HEK293 (cell line): ENCODE data around the gene CLIC4.

Experiments
- CTCF ChIA-PET: fragments of 350-600 bp; formaldehyde crosslinking; extraction: SDS; loops from one replicate; lab custom pipeline; 2021; ENCODE audit warnings: antibody characterized with exemption; lab: Yijun Ruan, JAX
- POLR2A ChIA-PET: fragments of 300-600 bp; formaldehyde crosslinking; extraction: SDS; loops from one replicate; lab custom pipeline; 2020; ENCODE audit warnings: antibody characterized with exemption, inconsistent platforms; lab: Yijun Ruan, JAX
- H3K27ac ChIP-seq: fragments of 200-500 bp; sonication (Bioruptor generic); 2 replicates; pipeline ENCODE4 v1.5.1; 2014; ENCODE audit warnings: low read depth, low read length, control low read depth, inconsistent platforms; ENCODE audit errors: extremely low read depth
- H3K36me3 ChIP-seq, 2 experiments: fragments of 200-500 bp in 1 of 2; sonication (Bioruptor generic) in 1 of 2; 1 replicate in 1 of 2; 2 replicates in 1 of 2; pipeline ENCODE4 v1.5.1; 2014 to 2017; ENCODE audit warnings: inconsistent platforms in 2 of 2, low read length in 2 of 2; ENCODE audit not compliant: control insufficient read depth in 2 of 2, insufficient read depth in 1 of 2
- H3K4me1 ChIP-seq: fragments of 200-500 bp; sonication (Bioruptor generic); 2 replicates; pipeline ENCODE4 v1.5.1; 2014; ENCODE audit warnings: mild to moderate bottlenecking, low read length, inconsistent platforms; ENCODE audit not compliant: control insufficient read depth, insufficient read depth
- H3K4me3 ChIP-seq: 2 replicates; pipeline ENCODE4 v1.5.1; 2011; ENCODE audit warnings: low read depth, mild to moderate bottlenecking, control low read depth, low read length, moderate library complexity
- H3K9me3 ChIP-seq: fragments of 200-500 bp; sonication (Bioruptor generic); 2 replicates; pipeline ENCODE4 v1.5.1; 2014; ENCODE audit warnings: low read depth, low read length, inconsistent platforms; ENCODE audit not compliant: control insufficient read depth, insufficient read depth
- KLF1 ChIP-seq: fragments of 450-650 bp; formaldehyde crosslinking; IDR thresholded peaks from 2 replicates; pipeline ENCODE4 v1.5.1; 2016; ENCODE audit warnings: missing biosample characterization, missing genetic modification characterization
- PRDM1 ChIP-seq: fragments of 450-650 bp; formaldehyde crosslinking; IDR thresholded peaks from 2 replicates; pipeline ENCODE4; 2016; ENCODE audit warnings: missing biosample characterization, missing genetic modification characterization
- SETDB1 ChIP-seq: IDR thresholded peaks from one replicate; pipeline ENCODE4 v1.6.1; 2017; ENCODE audit warnings: mild to moderate bottlenecking, low read length, moderate library complexity, mixed read lengths; ENCODE audit not compliant: insufficient read length
- TCF7L2 ChIP-seq: IDR thresholded peaks from 2 replicates; pipeline ENCODE4 v1.6.1; 2011; ENCODE audit warnings: low read depth, mild to moderate bottlenecking, inconsistent platforms, low read length, moderate library complexity, borderline replicate concordance
- ZNF10 ChIP-seq: fragments of 450-650 bp; formaldehyde crosslinking; IDR thresholded peaks from 2 replicates; pipeline ENCODE4 v1.5.1; 2017; ENCODE audit warnings: missing biosample characterization, missing genetic modification characterization
- ZNF140 ChIP-seq: fragments of 450-650 bp; formaldehyde crosslinking; IDR thresholded peaks from 2 replicates; pipeline ENCODE4 v1.5.1; 2016; ENCODE audit warnings: missing biosample characterization, missing genetic modification characterization
- ZNF16 ChIP-seq: fragments of 450-650 bp; formaldehyde crosslinking; IDR thresholded peaks from 2 replicates; pipeline ENCODE4 v1.5.1; 2016; ENCODE audit warnings: low read depth, missing biosample characterization, missing genetic modification characterization
- ZNF169 ChIP-seq: fragments of 450-650 bp; formaldehyde crosslinking; IDR thresholded peaks from 2 replicates; pipeline ENCODE4 v1.5.1; 2016; ENCODE audit warnings: missing biosample characterization, missing genetic modification characterization
- ZNF184 ChIP-seq: fragments of 450-650 bp; IDR thresholded peaks from 2 replicates; pipeline ENCODE4 v1.5.1; 2018; ENCODE audit warnings: missing biosample characterization, mild to moderate bottlenecking, missing genetic modification characterization
- ZNF19 ChIP-seq: fragments of 450-650 bp; formaldehyde crosslinking; IDR thresholded peaks from 2 replicates; pipeline ENCODE4; 2016; ENCODE audit warnings: missing biosample characterization, missing genetic modification characterization, low read depth
- ZNF221 ChIP-seq: fragments of 450-650 bp; formaldehyde crosslinking; IDR thresholded peaks from 2 replicates; pipeline ENCODE4 v1.5.1; 2017; ENCODE audit warnings: missing biosample characterization, missing genetic modification characterization, borderline replicate concordance
- ZNF248 ChIP-seq: fragments of 450-650 bp; formaldehyde crosslinking; IDR thresholded peaks from 2 replicates; pipeline ENCODE4 v1.5.1; 2017; ENCODE audit warnings: missing biosample characterization, missing genetic modification characterization
- ZNF274 ChIP-seq, 2 experiments: fragments of 200-500 bp in 1 of 2; fragments of 450-650 bp in 1 of 2; sonication (Bioruptor generic) in 1 of 2; formaldehyde crosslinking in 1 of 2; IDR thresholded peaks; 2 replicates each; pipeline versions ENCODE4 v1.5.1 to v1.6.1; 2014 to 2016; ENCODE audit warnings: borderline replicate concordance in 1 of 2, inconsistent platforms in 1 of 2, low read length in 1 of 2, missing biosample characterization in 1 of 2, missing genetic modification characterization in 1 of 2
- ZNF292 ChIP-seq: fragments of 450-650 bp; formaldehyde crosslinking; IDR thresholded peaks from 2 replicates; pipeline ENCODE4 v1.5.1; 2016; ENCODE audit warnings: low read depth, missing biosample characterization, missing genetic modification characterization, borderline replicate concordance
- ZNF341 ChIP-seq: fragments of 450-650 bp; formaldehyde crosslinking; IDR thresholded peaks from 2 replicates; pipeline ENCODE4; 2016; ENCODE audit warnings: low read depth, missing biosample characterization, missing genetic modification characterization
- ZNF37A ChIP-seq: fragments of 450-650 bp; IDR thresholded peaks from 2 replicates; pipeline ENCODE4 v1.5.1; 2018; ENCODE audit warnings: missing biosample characterization, missing genetic modification characterization
- ZNF561 ChIP-seq: fragments of 450-650 bp; IDR thresholded peaks from 2 replicates; pipeline ENCODE4 v1.5.1; 2018; ENCODE audit warnings: missing biosample characterization, missing genetic modification characterization, borderline replicate concordance
- ZNF629 ChIP-seq: fragments of 450-650 bp; formaldehyde crosslinking; IDR thresholded peaks from 2 replicates; pipeline ENCODE4 v1.5.1; 2017; ENCODE audit warnings: missing biosample characterization, missing genetic modification characterization
- ZNF654 ChIP-seq: fragments of 450-650 bp; formaldehyde crosslinking; IDR thresholded peaks from 2 replicates; pipeline ENCODE4 v1.5.1; 2016; ENCODE audit warnings: low read depth, missing biosample characterization, missing genetic modification characterization
- ZNF660 ChIP-seq: fragments of 450-650 bp; IDR thresholded peaks from 2 replicates; pipeline ENCODE4 v1.5.1; 2018; ENCODE audit warnings: missing biosample characterization, mild to moderate bottlenecking, missing genetic modification characterization
- ZNF670 ChIP-seq: fragments of 450-650 bp; formaldehyde crosslinking; IDR thresholded peaks from 2 replicates; pipeline ENCODE4 v1.5.1; 2016; ENCODE audit warnings: missing biosample characterization, missing genetic modification characterization, low read depth
- ZNF843 ChIP-seq: fragments of 450-650 bp; formaldehyde crosslinking; IDR thresholded peaks from 2 replicates; pipeline ENCODE4 v1.5.1; 2016; ENCODE audit warnings: missing biosample characterization, missing genetic modification characterization
- TF ChIP-seq, protein P1 (sequence below): IDR thresholded peaks from 2 replicates; pipeline ENCODE4 v1.6.1; 2011; ENCODE audit warnings: mild to moderate bottlenecking, low read depth, low read length, borderline replicate concordance
- TF ChIP-seq, protein P2 (sequence below): fragments of 450-650 bp; formaldehyde crosslinking; IDR thresholded peaks from 2 replicates; pipeline ENCODE4 v1.5.1; 2016; ENCODE audit warnings: missing biosample characterization, missing genetic modification characterization
- TF ChIP-seq, protein P3 (sequence below): fragments of 450-650 bp; formaldehyde crosslinking; IDR thresholded peaks from 2 replicates; pipeline ENCODE4 v1.5.1; 2016; ENCODE audit warnings: missing biosample characterization, missing genetic modification characterization
- TF ChIP-seq, protein P4 (sequence below): fragments of 450-650 bp; formaldehyde crosslinking; IDR thresholded peaks from 2 replicates; pipeline ENCODE4 v1.5.1; 2016; ENCODE audit warnings: missing biosample characterization, missing genetic modification characterization
- TF ChIP-seq, protein P5 (sequence below): fragments of 450-650 bp; formaldehyde crosslinking; IDR thresholded peaks from 2 replicates; pipeline ENCODE4 v1.5.1; 2016; ENCODE audit warnings: missing biosample characterization, missing genetic modification characterization

CLIC4 gene

DNA sequence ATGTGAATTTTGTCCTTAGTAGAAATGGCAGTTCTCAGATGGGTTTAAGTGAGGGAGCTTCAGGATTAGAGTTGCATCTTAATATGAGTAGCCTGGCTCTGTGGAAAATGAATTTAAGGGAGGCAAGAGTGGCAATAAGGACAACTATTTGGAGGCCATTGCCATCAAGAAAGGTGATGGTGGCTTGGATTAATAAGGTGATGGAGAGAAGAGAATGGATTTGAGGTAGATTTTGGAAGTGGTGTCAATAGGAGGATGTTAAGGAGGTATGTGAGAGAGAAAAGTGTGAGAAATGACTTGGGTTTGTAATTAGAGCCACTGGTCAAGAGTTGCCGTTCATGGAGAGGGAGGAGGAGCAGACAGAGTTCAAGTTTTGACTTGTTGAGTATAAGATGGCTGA lies 16.3 kb downstream of the CLIC4 start:
- no peak overlapping the region for H3K27ac ChIP-seq
- ChIA-PET POLR2A (interaction anchor here (5.0 kb wide), 1 partner anchor 16 kb away, joined by 21 read pairs; the partner anchor contains the start of gene CLIC4), CTCF (interaction anchor here (0.6 to 4.0 kb wide), 3 partner anchors 13 to 73 kb away, joined by 4 to 21 read pairs (median 5); no protein-coding TSS in a partner anchor)
- peaks cover 8% of the 10 kb centered on the region for H3K4me1 ChIP-seq
- no peaks in the 10 kb centered on the region for H3K9me3 ChIP-seq
- no peak overlapping the region for H3K4me3 ChIP-seq
- 0 out of 2 replicates have a peak, but pooled peaks have one; percentile 0 for TF ChIP-seq ZNF843 (tag by site-specific recombination)
- TF ChIP-seq PRDM1 (tag by site-specific recombination), result peak; percentile 7; the same call in 1 of the 2 replicates
- TF ChIP-seq ZNF654 (tag by site-specific recombination), result no peak
- no peak for TF ChIP-seq ZNF37A (tag by site-specific recombination)
- TF ChIP-seq ZNF184, result no peak
- no peak for TF ChIP-seq ZNF248 (tag by site-specific recombination)
- TF ChIP-seq ZNF561, result no peak
- no peak for TF ChIP-seq ZNF341 (tag by site-specific recombination)
- TF ChIP-seq ZNF274 (IDR thresholded peaks at IDR 0.05; ENCODE audit: low read length), result no peak
- no peak for TF ChIP-seq ZNF274 (tag by site-specific recombination; IDR thresholded peaks at IDR 0.05; ENCODE audit: borderline replicate concordance)
- TF ChIP-seq ZNF660 (tag by site-specific recombination), result no peak
- TF ChIP-seq, protein P1, sequence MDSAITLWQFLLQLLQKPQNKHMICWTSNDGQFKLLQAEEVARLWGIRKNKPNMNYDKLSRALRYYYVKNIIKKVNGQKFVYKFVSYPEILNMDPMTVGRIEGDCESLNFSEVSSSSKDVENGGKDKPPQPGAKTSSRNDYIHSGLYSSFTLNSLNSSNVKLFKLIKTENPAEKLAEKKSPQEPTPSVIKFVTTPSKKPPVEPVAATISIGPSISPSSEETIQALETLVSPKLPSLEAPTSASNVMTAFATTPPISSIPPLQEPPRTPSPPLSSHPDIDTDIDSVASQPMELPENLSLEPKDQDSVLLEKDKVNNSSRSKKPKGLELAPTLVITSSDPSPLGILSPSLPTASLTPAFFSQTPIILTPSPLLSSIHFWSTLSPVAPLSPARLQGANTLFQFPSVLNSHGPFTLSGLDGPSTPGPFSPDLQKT, result no peak
- no peak for TF ChIP-seq ZNF670 (tag by site-specific recombination)
- no peak for TF ChIP-seq TCF7L2
- TF ChIP-seq ZNF140, result no peak
- TF ChIP-seq, protein P2, sequence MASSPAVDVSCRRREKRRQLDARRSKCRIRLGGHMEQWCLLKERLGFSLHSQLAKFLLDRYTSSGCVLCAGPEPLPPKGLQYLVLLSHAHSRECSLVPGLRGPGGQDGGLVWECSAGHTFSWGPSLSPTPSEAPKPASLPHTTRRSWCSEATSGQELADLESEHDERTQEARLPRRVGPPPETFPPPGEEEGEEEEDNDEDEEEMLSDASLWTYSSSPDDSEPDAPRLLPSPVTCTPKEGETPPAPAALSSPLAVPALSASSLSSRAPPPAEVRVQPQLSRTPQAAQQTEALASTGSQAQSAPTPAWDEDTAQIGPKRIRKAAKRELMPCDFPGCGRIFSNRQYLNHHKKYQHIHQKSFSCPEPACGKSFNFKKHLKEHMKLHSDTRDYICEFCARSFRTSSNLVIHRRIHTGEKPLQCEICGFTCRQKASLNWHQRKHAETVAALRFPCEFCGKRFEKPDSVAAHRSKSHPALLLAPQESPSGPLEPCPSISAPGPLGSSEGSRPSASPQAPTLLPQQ (tag by site-specific recombination), result no peak
- peak; percentile 88 for TF ChIP-seq ZNF10
- TF ChIP-seq SETDB1, result no peak
- TF ChIP-seq, all 188 proteins: peak for 3
- H3K36me3 ChIP-seq, result peaks cover 0 to 4% of the 10 kb centered on the region in 2 experiments; a peak in 1 of 3 replicates

DNA sequence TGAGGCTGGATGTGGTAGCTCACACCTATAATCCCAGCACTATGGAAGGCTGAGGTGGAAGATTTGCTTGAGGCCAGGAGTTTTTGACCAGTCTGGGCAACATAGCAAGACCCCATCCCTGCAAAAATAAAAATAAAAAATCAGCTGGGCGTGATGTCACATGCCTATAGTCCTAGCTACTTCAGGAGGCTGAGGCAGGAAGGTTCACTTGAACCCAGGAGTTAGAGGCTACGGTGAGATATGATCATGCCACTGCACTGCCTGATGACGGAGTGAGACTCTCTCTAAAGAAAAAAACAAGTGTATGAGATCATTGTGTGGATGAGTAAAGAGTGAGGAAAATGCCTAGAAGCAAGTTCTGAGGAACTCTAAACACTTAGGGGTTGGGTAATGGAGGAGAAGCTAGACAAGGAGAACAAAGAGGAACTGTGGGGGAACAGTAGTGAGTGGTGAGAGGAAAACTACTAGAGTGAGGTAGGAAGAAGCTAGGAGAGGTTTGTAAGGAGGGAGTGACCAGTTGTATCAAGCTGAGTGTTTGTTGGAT lies 17.0 kb downstream of the CLIC4 start:
- CTCF ChIA-PET, result interaction anchor here (0.6 to 4.0 kb wide), 8 partner anchors 13 to 168 kb away, joined by 3 to 21 read pairs (median 3); no protein-coding TSS in a partner anchor
- Histone ChIP-seq H3K4me3 (no peak overlapping the region), H3K27ac (no peak overlapping the region), H3K36me3 (peaks cover 0 to 1% of the 10 kb centered on the region in 2 experiments; a peak in 1 of 3 replicates), H3K9me3 (no peaks in the 10 kb centered on the region), H3K4me1 (peaks cover 8% of the 10 kb centered on the region)
- POLR2A ChIA-PET, result interaction anchor here (0.9 to 5.0 kb wide), 3 partner anchors 10 to 17 kb away, joined by 3 to 21 read pairs (median 3); partner anchors contain the start of gene CLIC4
- TF ChIP-seq, protein P3, sequence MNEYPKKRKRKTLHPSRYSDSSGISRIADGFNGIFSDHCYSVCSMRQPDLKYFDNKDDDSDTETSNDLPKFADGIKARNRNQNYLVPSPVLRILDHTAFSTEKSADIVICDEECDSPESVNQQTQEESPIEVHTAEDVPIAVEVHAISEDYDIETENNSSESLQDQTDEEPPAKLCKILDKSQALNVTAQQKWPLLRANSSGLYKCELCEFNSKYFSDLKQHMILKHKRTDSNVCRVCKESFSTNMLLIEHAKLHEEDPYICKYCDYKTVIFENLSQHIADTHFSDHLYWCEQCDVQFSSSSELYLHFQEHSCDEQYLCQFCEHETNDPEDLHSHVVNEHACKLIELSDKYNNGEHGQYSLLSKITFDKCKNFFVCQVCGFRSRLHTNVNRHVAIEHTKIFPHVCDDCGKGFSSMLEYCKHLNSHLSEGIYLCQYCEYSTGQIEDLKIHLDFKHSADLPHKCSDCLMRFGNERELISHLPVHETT, result no peak
- TF ChIP-seq ZNF16 (tag by site-specific recombination), result no peak
- no peak for TF ChIP-seq KLF1 (tag by site-specific recombination)
- TF ChIP-seq, protein P4, sequence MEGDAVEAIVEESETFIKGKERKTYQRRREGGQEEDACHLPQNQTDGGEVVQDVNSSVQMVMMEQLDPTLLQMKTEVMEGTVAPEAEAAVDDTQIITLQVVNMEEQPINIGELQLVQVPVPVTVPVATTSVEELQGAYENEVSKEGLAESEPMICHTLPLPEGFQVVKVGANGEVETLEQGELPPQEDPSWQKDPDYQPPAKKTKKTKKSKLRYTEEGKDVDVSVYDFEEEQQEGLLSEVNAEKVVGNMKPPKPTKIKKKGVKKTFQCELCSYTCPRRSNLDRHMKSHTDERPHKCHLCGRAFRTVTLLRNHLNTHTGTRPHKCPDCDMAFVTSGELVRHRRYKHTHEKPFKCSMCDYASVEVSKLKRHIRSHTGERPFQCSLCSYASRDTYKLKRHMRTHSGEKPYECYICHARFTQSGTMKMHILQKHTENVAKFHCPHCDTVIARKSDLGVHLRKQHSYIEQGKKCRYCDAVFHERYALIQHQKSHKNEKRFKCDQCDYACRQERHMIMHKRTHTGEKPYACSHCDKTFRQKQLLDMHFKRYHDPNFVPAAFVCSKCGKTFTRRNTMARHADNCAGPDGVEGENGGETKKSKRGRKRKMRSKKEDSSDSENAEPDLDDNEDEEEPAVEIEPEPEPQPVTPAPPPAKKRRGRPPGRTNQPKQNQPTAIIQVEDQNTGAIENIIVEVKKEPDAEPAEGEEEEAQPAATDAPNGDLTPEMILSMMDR (tag by site-specific recombination), result no peak
- TF ChIP-seq, protein P5, sequence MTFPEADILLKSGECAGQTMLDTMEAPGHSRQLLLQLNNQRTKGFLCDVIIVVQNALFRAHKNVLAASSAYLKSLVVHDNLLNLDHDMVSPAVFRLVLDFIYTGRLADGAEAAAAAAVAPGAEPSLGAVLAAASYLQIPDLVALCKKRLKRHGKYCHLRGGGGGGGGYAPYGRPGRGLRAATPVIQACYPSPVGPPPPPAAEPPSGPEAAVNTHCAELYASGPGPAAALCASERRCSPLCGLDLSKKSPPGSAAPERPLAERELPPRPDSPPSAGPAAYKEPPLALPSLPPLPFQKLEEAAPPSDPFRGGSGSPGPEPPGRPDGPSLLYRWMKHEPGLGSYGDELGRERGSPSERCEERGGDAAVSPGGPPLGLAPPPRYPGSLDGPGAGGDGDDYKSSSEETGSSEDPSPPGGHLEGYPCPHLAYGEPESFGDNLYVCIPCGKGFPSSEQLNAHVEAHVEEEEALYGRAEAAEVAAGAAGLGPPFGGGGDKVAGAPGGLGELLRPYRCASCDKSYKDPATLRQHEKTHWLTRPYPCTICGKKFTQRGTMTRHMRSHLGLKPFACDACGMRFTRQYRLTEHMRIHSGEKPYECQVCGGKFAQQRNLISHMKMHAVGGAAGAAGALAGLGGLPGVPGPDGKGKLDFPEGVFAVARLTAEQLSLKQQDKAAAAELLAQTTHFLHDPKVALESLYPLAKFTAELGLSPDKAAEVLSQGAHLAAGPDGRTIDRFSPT, result 0 out of 2 replicates have a peak, but pooled peaks have one; percentile 32
- no peak for TF ChIP-seq ZNF843 (tag by site-specific recombination)
- peak; percentile 72; the same call in 1 of the 2 replicates for TF ChIP-seq ZNF629 (tag by site-specific recombination)
- no peak for TF ChIP-seq ZNF140
- TF ChIP-seq ZNF292 (tag by site-specific recombination), result no peak
- no peak for TF ChIP-seq ZNF221 (tag by site-specific recombination)
- TF ChIP-seq ZNF19 (tag by site-specific recombination), result no peak
- no peak for TF ChIP-seq ZNF169 (tag by site-specific recombination)
